Neural cell (in vitro differentiated cells): ENCODE measurements around the gene INPP5F. TPM values are rescaled to one million over a fixed set of nuclear protein-coding genes. Genes with fewer than 3 reads are reported as not detected.

Experiments
- H2AFZ ChIP-seq: fragments of 200-600, 300-800 bp; sonication (generic), shearing (Covaris generic); 2 replicates; pipeline ENCODE4 v1.6.0; 2014; ENCODE audit warnings: low read depth, mild to moderate bottlenecking, antibody characterized with exemption, low read length, moderate library complexity
- H3F3A ChIP-seq: fragments of 200-600 bp; shearing (Covaris generic); 2 replicates; pipeline ENCODE4 v1.6.1; 2016; ENCODE audit warnings: mild to moderate bottlenecking, moderate library complexity, mixed read lengths, antibody characterized with exemption, low read length; ENCODE audit not compliant: insufficient read depth, poor library complexity, severe bottlenecking
- H3K27ac ChIP-seq: fragments of 200-600, 300-800 bp; sonication (generic), shearing (Covaris generic); 2 replicates; pipeline ENCODE4 v1.5.1; 2014; ENCODE audit warnings: mild to moderate bottlenecking, low read length, moderate library complexity
- H3K27me3 ChIP-seq: fragments of 300-800, 200-600 bp; sonication (generic), shearing (Covaris generic); 2 replicates; pipeline ENCODE4 v1.6.0; 2014; ENCODE audit warnings: mild to moderate bottlenecking, low read depth, low read length, moderate library complexity; ENCODE audit not compliant: insufficient read depth
- H3K36me3 ChIP-seq: fragments of 300-800, 200-600 bp; sonication (generic), shearing (Covaris generic); 2 replicates; pipeline ENCODE4 v1.5.1; 2014; ENCODE audit warnings: mild to moderate bottlenecking, antibody characterized with exemption, low read length, moderate library complexity; ENCODE audit not compliant: insufficient read depth
- H3K4me2 ChIP-seq: fragments of 300-800, 200-600 bp; sonication (generic), shearing (Covaris generic); 2 replicates; pipeline ENCODE4 v1.6.0; 2014; ENCODE audit warnings: mild to moderate bottlenecking, low read length
- H3K4me3 ChIP-seq: fragments of 300-800, 200-600 bp; sonication (generic), shearing (Covaris generic); 2 replicates; pipeline ENCODE4 v1.5.1; 2014; ENCODE audit warnings: mild to moderate bottlenecking, low read length, moderate library complexity
- H3K79me2 ChIP-seq: fragments of 200-600 bp; shearing (Covaris generic); replicated peaks from 2 replicates; pipeline ENCODE4 v1.6.0; 2014; ENCODE audit warnings: mild to moderate bottlenecking, low read length, moderate library complexity; ENCODE audit not compliant: insufficient read depth
- H3K9ac ChIP-seq: fragments of 300-800, 200-600 bp; sonication (generic), shearing (Covaris generic); 2 replicates; pipeline ENCODE4 v1.6.1; 2016; ENCODE audit warnings: mild to moderate bottlenecking, low read length, mixed read lengths
- H3K9me2 ChIP-seq: fragments of 200-600 bp; shearing (Covaris generic); 2 replicates; pipeline ENCODE4 v1.6.1; 2016; ENCODE audit warnings: mild to moderate bottlenecking, low read length, mixed read lengths; ENCODE audit not compliant: insufficient read depth
- H3K9me3 ChIP-seq: fragments of 200-600, 300-800 bp; sonication (generic), shearing (Covaris generic); 2 replicates; pipeline ENCODE4 v1.6.1; 2016; ENCODE audit warnings: mild to moderate bottlenecking, mixed run types, low read length, moderate library complexity, mixed read lengths
- H4K20me1 ChIP-seq: fragments of 200-600 bp; shearing (Covaris generic); 2 replicates; pipeline ENCODE4 v1.6.1; 2016; ENCODE audit warnings: mild to moderate bottlenecking, mixed run types; ENCODE audit not compliant: insufficient read depth
- EP300 ChIP-seq: fragments of 450-650 bp; conservative IDR thresholded peaks from 2 replicates; pipeline ENCODE4 v1.6.1; 2014; ENCODE audit warnings: antibody characterized with exemption, mild to moderate bottlenecking, moderate library complexity; ENCODE audit not compliant: poor library complexity, severe bottlenecking
- EZH2 ChIP-seq: fragments of 200-600, 300-800 bp; shearing (Covaris generic), sonication (generic); IDR thresholded peaks from 2 replicates; pipeline ENCODE4 v1.6.1; 2014; ENCODE audit warnings: antibody characterized with exemption, low read length, borderline replicate concordance, mild to moderate bottlenecking; ENCODE audit not compliant: insufficient read depth, poor library complexity, severe bottlenecking
- MXI1 ChIP-seq: fragments of 450-650 bp; conservative IDR thresholded peaks from 2 replicates; pipeline ENCODE4 v1.6.1; 2014; ENCODE audit warnings: antibody characterized with exemption, mild to moderate bottlenecking; ENCODE audit not compliant: poor library complexity, severe bottlenecking
- POLR2AphosphoS5 ChIP-seq: IDR thresholded peaks from 2 replicates; pipeline ENCODE4 v1.6.1; 2012
- RAD21 ChIP-seq: fragments of 450-650 bp; conservative IDR thresholded peaks from 2 replicates; pipeline ENCODE4 v1.6.1; 2014; ENCODE audit warnings: antibody characterized with exemption, mild to moderate bottlenecking, moderate library complexity
- REST ChIP-seq: IDR thresholded peaks from 2 replicates; pipeline ENCODE4 v1.6.1; 2012; ENCODE audit warnings: borderline replicate concordance
- SMC3 ChIP-seq: fragments of 450-650 bp; conservative IDR thresholded peaks from 2 replicates; pipeline ENCODE4 v1.6.1; 2014; ENCODE audit warnings: antibody characterized with exemption, mild to moderate bottlenecking, moderate library complexity; ENCODE audit not compliant: poor library complexity
- TAF1 ChIP-seq: IDR thresholded peaks from 2 replicates; pipeline ENCODE4 v1.6.1; 2012; ENCODE audit warnings: low read depth
- polyA plus RNA-seq: library from polyadenylated mRNA; depleted of rRNA; stranded (reverse); fragments of >200 nt; gene quantifications from 2 replicates; pipeline ENCODE4 v1.2.3, GENCODE V29; 2014
- TF ChIP-seq, protein P1 (sequence below): fragments of 450-650 bp; IDR thresholded peaks from 2 replicates; pipeline ENCODE4 v1.5.1; 2014; ENCODE audit warnings: antibody characterized with exemption, mild to moderate bottlenecking, moderate library complexity; ENCODE audit not compliant: poor library complexity, severe bottlenecking

INPP5F gene
- polyA plus RNA-seq, 1 donor from 2014 or later: 114 TPM

DNA sequence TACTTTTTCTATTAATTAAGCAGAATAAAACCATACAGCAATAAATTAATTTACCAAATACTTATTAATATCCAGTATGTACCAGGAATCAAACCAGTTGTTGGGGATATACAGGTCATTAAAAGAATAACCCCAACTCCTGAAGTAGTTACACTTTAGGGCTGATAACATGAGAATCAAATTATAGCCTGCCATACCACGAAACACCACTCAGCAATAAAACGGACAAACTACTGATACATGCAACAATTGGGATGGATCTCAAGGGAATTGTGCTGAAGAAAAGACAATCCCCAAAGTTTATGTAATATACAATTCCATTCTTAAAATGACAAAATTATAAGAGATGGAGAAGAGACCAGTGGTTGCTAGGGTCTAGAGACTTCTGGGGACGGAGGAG, 124.1 kb downstream of the INPP5F start:
- no peaks in the 10 kb centered on the region for H3K79me2 ChIP-seq
- no peaks in the 10 kb centered on the region for H4K20me1 ChIP-seq
- no peak overlapping the region for H2AFZ ChIP-seq
- no peak overlapping the region for H3K4me2 ChIP-seq
- H3K9me2 ChIP-seq: no peaks in the 10 kb centered on the region
- no peaks in the 10 kb centered on the region for H3K9me3 ChIP-seq
- H3K9ac ChIP-seq: no peak overlapping the region
- no peaks in the 10 kb centered on the region for H3F3A ChIP-seq
- H3K27ac ChIP-seq: no peak overlapping the region
- TF ChIP-seq REST (no peak), TAF1 (no peak), MXI1 (no peak), POLR2AphosphoS5 (no peak), SMC3 (no peak), RAD21 (no peak), EZH2 (no peak), EP300 (no peak)
- TF ChIP-seq, protein P1, sequence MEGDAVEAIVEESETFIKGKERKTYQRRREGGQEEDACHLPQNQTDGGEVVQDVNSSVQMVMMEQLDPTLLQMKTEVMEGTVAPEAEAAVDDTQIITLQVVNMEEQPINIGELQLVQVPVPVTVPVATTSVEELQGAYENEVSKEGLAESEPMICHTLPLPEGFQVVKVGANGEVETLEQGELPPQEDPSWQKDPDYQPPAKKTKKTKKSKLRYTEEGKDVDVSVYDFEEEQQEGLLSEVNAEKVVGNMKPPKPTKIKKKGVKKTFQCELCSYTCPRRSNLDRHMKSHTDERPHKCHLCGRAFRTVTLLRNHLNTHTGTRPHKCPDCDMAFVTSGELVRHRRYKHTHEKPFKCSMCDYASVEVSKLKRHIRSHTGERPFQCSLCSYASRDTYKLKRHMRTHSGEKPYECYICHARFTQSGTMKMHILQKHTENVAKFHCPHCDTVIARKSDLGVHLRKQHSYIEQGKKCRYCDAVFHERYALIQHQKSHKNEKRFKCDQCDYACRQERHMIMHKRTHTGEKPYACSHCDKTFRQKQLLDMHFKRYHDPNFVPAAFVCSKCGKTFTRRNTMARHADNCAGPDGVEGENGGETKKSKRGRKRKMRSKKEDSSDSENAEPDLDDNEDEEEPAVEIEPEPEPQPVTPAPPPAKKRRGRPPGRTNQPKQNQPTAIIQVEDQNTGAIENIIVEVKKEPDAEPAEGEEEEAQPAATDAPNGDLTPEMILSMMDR: no peak
- H3K27me3 ChIP-seq: no peaks in the 10 kb centered on the region
- peaks cover 7% of the 10 kb centered on the region for H3K36me3 ChIP-seq
- H3K4me3 ChIP-seq: no peak overlapping the region

DNA sequence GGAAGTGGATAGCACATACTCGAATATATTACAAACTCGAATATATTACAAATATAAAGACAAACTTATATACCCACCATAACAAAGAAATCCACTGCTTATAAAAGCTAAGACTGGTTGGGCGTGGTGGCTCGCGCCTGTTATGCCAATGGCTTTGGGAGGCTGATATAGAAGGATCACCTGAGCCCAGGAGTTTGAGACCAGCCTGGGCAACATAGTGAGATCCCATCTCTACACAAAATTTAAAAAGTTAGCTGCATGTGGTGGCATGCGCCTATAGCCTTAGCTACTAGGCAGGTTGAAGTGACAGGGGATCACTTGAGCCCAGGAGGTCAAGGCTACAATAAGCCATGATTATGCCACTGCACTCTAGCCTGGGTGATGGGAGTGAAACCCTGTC, 126.4 kb downstream of the INPP5F start:
- Histone ChIP-seq H3K36me3 (peaks cover 7% of the 10 kb centered on the region), H3K9me3 (no peaks in the 10 kb centered on the region), H3K9me2 (no peaks in the 10 kb centered on the region), H2AFZ (no peak overlapping the region), H3F3A (no peaks in the 10 kb centered on the region), H4K20me1 (no peaks in the 10 kb centered on the region), H3K4me2 (no peak overlapping the region), H3K27ac (no peak overlapping the region), H3K9ac (no peak overlapping the region), H3K79me2 (no peaks in the 10 kb centered on the region), H3K27me3 (no peaks in the 10 kb centered on the region), H3K4me3 (no peak overlapping the region)
- TF ChIP-seq, protein P1: no peak
- TF ChIP-seq EZH2: no peak
- no peak for TF ChIP-seq MXI1
- TF ChIP-seq POLR2AphosphoS5: no peak
- no peak for TF ChIP-seq EP300
